ELR (cell line): Measurements from ENCODE around the gene ACP4.
A peak's percentile ranks its signal among the peaks of the same experiment; 100 is the strongest.
"Not testable (repeated sequence)": the region's sequence is repeated elsewhere in the genome, so short reads cannot be mapped to it uniquely, and the experiment has no call there.

Source experiments
- DNase-seq: peaks from one replicate; pipeline ENCODE4 v3.0.0-alpha.2; 2015; ENCODE audit warnings: low read depth

ACP4 gene

DNA sequence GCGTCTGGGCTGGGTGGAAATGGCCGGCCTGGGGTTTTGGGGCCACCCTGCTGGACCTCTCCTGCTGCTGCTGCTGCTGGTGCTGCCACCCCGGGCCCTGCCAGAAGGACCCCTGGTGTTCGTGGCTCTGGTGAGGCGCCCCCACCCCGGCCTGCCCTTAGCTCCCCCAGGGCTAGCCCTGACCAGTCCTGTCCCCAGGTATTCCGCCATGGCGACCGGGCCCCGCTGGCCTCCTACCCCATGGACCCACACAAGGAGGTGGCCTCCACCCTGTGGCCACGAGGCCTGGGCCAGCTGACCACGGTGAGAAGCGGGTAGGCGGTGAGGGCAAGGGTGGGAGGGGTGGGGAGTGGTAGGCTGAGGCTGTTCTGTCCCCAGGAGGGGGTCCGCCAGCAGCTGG lies at the start of gene ACP4:
ACP4 (plus strand) TSS at position 20 of the 400 bp plus-strand sequence; CDS start at position 20, 0 bp downstream.
- no peak for DNase-seq

- DNase-seq = no peak
Measured at GRCh38 chr19:50741179-50741933, 48.9 kb upstream of the ACP4 start.

GRCh38 chr19:50743537-50743936 lies 46.7 kb upstream of the ACP4 start:
- no peak for DNase-seq

GRCh38 chr19:50745221-50745620 lies 45.0 kb upstream of the ACP4 start:
- no peak for DNase-seq

DNA sequence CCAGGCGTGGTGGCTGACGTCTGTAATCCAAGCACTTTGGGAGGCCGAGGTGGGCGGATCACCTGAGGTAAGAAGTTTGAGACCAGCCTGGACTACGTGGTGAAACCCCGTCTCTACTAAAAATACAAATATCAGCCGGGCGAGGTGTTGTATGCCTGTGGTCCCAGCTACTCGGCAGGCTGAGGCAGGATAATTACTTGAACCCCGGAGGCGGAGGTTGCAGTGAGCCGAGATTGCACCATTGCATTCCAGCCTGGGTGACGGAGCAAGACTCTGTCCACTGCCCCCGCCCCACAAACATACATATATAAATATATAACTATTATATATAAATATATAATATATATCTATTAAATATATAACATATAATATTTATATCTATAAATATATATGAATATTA lies 43.1 kb upstream of the ACP4 start:
- not testable (repeated sequence) for DNase-seq

DNA sequence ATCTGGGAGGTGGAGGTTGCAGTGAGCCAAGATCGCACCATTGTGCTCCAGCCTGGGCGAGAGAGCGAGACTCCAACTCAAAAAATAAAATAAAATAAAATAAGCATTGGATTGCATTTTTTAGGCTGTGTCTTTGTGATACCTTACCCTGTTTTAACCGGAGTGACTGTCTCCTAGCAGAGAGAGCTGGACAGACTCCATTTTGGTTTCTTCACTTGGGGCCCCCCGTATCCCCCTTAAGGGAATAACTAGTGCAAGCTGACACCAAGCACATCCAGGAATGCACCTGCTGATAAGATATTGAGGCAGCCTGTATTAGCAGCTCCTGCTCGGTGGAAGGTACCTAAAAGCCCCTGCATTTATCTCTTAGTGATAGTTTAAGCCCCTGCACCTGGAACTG lies 40.7 kb upstream of the ACP4 start:
- DNase-seq = no peak

GRCh38 chr19:50750010-50750409 lies 40.2 kb upstream of the ACP4 start:
- no peak for DNase-seq

DNA sequence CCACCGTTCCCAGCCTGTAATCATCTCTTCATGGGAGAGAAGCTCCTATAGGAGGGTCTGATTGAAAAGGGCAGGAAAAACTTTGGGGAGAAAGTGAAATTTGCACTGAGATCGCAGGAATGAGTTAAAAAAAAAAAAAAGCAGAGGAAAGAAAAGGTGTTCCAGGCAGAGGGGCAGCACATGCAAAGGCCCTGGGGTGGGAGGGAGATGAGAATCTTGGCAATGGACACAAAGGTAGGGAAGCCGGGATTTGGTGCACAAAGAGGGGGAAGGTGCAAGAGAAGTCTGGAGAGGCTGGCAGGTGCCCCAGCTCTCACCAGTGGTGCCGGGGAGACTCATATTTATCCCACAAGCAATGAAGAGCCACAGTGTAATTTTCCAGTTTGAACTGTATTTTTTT lies 36.3 kb upstream of the ACP4 start:
- DNase-seq = no peak

DNA sequence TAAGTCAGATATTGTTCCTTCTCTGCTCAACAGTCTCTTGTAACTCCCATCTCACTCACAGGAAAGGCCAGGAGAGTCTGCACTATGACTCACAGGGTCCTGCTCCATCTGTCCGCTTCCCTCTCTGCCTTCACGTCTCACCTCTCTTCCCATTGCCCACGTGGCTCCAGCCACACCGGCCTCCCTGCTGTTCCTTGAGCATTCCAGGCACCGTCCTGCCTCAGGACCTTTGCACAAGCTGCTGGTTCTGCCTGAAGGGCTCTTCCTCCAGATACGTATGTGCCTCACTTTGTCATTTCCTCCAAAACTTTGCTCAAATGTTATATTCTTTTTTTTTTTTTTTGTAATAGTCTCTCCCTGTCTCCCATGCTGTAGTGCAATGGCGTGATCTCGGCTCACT lies 34.0 kb upstream of the ACP4 start:
- DNase-seq = peak; percentile 44

GRCh38 chr19:50757624-50758023 lies 32.6 kb upstream of the ACP4 start:
- DNase-seq = not testable (repeated sequence)

DNA sequence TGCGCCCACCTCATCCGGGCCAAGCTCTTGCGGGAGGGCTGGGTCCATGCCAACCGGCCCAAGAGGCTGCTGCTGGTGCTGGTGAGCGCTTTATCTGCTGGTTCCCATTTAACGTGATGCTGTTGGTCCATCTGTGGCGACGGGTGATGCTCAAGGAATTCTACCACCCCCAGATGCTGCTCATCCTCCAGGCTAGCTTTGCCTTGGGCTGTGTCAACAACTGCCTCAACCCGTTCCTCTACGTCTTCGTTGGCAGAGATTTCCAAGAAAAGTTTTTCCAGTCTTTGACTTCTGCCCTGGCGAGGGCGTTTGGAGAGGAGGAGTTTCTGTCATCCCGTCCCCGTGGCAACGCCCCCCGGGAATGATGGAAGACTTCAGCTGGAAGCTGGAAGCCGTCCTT lies 31.1 kb upstream of the ACP4 start:
- not testable (repeated sequence) for DNase-seq

DNA sequence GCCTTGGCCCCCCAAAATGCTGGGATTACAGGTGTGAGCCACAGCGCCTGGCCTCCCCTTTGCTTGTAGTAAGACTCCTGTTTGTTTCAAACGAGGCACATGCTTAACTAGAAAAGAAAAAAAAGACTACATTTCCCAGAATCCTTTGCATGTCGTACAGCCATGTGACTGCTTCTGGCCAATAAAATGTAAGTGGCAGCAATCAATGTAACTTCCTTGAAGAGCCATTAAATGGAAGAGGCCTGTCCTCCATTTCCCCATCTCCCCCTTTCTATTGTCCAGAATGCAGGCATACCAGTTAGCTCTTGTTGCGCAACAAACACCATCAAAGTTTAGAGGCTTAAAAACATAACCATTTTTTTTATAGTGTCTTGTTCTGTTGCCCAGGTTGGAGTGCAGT lies 30.3 kb upstream of the ACP4 start:
- peak; percentile 64 for DNase-seq

DNA sequence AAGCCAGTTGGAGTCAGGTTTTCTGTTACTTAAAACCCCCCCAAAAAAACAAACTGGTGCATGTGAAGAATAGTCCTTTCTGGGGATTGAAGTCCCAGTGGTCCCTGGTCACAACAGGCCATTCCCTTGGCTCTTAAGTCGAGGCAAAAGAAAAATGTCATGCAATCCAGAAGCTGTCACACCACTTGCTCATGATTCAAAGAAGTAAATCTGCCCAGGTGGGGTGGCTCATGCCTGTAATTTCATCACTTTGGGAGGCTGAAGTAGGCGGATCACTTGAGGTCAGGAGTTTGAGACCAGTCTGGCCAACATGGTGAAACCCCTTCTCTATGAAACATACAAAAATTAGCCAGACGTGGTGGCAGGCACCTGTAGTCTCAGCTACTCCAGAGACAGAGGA lies 28.7 kb upstream of the ACP4 start:
- not testable (repeated sequence) for DNase-seq

DNA sequence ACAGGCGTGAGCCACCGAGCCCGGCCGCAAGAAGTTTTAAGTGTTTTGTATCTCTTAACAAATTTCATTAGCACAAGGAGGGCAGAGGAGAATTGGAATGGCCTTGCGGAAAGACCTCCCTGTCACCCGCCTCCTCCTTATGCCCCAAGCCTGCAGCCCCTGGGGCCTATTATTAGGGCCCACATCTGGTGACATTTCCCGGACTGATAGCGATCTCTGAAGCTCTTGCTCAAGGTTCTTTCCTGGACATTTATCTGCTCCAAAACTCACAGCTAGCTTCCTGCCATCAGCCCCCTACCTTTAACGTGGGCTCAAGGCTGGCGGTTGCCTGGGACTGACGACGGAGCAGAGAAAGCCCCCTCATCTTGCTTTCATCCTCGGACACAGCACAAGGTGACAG lies 26.7 kb upstream of the ACP4 start:
- DNase-seq = not testable (repeated sequence)

DNA sequence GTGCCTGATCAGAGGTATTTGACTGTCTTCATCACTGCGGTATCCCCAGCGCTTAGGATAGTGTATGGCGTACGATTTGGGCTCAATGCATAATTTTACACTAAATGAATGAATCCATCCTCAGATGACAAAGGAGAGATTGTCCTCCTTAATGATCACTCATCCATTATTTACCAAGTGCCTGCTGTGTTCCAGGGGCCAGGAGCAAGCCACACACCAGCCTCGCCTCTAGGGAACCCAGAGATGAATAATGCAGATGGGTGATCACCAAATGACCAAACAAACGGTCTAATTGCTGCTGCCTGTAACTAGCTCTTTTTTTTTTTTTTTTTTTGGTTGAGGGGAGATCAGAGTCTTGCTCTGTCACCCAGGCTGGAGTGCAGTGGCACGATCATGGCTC lies 25.8 kb upstream of the ACP4 start:
- no peak for DNase-seq

GRCh38 chr19:50766746-50767145 lies 23.5 kb upstream of the ACP4 start:
- DNase-seq = not testable (repeated sequence)

- DNase-seq = peak; percentile 42
Measured at GRCh38 chr19:50767263-50767662, 23.0 kb upstream of the ACP4 start.

- DNase-seq = no peak
Measured at GRCh38 chr19:50768277-50768676, 21.9 kb upstream of the ACP4 start.

GRCh38 chr19:50770164-50770563 lies 20.1 kb upstream of the ACP4 start, which contains the start of gene GPR32:
TSS of gene GPR32 (plus strand) at chr19:50770464. CDS start at chr19:50770601, 137 bp downstream.
- not testable (repeated sequence) for DNase-seq

- DNase-seq = no peak
Measured at GRCh38 chr19:50770888-50771287, 19.3 kb upstream of the ACP4 start.

DNA sequence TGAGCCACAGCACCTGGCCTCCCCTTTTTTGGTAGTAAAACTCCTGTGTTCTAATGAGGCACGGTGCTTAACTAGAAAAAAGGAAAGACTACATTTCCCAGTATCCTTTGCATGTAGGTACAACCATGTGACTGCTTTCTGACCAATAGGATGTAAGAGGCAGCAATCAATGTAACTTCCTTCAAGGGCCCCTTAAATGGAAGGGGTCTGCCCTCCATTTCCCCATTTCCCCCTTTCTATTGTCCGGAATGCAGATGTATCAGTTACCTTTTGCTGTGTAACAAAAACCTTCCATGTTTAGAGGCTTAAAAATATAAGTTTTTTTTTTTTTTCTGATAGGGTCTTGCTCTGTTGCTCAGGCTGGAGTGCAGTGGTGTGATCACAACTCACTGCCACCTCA lies 17.7 kb upstream of the ACP4 start:
- DNase-seq = peak; percentile 50

DNA sequence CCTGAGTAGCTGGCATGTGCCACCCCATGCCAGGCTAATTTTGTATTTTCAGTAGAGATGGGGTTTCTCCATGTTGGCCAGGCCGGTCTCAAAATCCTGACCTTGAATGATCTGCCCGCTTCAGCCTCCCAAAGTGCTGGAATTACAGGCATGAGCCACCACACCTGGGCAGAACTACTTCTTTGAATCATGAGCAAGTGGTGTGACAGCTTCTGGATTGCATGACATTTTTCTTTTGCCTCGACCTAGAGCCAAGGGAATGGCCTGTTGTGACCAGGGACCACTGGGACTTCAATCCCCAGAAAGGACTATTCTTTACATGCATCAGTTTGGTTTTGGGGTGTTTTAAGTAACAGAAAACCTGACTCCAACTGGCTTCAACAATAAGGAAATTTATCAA lies 17.3 kb upstream of the ACP4 start:
- not testable (repeated sequence) for DNase-seq

- DNase-seq = not testable (repeated sequence)
Measured at GRCh38 chr19:50773454-50773853, 16.8 kb upstream of the ACP4 start.

DNA sequence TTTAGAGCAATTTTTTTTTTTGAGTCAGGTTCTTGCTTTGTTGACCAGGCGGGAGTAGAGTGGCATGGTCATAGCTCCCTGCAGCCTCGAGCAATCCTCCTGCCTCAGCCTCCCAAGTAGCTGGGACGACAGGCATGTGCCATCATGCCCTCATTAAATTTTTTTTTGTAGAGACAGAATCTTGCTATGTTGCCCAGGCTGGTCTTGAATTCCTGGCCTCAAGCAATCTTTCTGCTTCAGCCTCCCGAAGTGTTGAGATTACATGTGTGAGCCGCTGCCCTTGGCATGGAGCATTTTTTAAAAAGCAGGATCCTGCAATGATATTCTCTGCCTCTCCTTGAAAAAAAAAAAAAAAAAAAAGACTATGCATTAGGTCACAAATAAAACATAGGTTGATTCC lies 14.1 kb upstream of the ACP4 start:
- no peak for DNase-seq
